MM.1S (cell line): ENCODE data around the gene GALM.

Experiments used
- EZH2 ChIP-seq: fragments of 300-600 bp; sonication (generic); optimal IDR thresholded peaks from 2 replicates; pipeline ENCODE3; 2017; ENCODE audit warnings: low read depth, mild to moderate bottlenecking, antibody characterized with exemption, low read length, mixed read lengths
- TF ChIP-seq, protein P1 (sequence below): fragments of 300-600 bp; sonication (generic); IDR thresholded peaks from 2 replicates; pipeline ENCODE4 v1.5.1; 2016; ENCODE audit warnings: antibody characterized with exemption, low read length, mixed read lengths

DNA sequence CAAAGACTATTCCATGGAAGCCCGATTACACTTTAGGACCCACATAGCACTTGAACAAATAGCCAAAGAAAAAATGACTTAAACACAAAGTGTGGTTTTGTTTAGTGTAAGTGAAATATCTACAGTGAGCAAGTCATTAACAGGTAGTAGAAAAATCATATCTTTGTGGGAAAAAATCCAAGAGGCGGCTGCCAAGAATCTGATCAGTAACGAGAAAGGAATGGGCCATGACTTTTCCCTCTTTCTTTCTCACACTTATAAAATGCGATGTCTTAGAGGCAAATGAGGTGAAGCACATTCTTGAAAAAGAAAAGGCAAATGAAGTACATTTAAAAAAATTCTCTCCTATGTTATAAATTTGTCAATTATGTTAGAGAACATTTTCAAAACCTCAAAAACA is 99.2 kb downstream of the GALM start:
- TF ChIP-seq, protein P1, sequence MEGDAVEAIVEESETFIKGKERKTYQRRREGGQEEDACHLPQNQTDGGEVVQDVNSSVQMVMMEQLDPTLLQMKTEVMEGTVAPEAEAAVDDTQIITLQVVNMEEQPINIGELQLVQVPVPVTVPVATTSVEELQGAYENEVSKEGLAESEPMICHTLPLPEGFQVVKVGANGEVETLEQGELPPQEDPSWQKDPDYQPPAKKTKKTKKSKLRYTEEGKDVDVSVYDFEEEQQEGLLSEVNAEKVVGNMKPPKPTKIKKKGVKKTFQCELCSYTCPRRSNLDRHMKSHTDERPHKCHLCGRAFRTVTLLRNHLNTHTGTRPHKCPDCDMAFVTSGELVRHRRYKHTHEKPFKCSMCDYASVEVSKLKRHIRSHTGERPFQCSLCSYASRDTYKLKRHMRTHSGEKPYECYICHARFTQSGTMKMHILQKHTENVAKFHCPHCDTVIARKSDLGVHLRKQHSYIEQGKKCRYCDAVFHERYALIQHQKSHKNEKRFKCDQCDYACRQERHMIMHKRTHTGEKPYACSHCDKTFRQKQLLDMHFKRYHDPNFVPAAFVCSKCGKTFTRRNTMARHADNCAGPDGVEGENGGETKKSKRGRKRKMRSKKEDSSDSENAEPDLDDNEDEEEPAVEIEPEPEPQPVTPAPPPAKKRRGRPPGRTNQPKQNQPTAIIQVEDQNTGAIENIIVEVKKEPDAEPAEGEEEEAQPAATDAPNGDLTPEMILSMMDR = no peak
- no peak for TF ChIP-seq EZH2
